ENCODE data around the gene AKT2. TPM values are rescaled to one million over a fixed set of nuclear protein-coding genes. Genes with fewer than 3 reads are reported as not detected.
A peak's percentile ranks its signal among the peaks of the same experiment; 100 is the strongest.

AKT2 gene
- total RNA-seq, 1 donor from 2014 or later: 85.1 TPM

DNA sequence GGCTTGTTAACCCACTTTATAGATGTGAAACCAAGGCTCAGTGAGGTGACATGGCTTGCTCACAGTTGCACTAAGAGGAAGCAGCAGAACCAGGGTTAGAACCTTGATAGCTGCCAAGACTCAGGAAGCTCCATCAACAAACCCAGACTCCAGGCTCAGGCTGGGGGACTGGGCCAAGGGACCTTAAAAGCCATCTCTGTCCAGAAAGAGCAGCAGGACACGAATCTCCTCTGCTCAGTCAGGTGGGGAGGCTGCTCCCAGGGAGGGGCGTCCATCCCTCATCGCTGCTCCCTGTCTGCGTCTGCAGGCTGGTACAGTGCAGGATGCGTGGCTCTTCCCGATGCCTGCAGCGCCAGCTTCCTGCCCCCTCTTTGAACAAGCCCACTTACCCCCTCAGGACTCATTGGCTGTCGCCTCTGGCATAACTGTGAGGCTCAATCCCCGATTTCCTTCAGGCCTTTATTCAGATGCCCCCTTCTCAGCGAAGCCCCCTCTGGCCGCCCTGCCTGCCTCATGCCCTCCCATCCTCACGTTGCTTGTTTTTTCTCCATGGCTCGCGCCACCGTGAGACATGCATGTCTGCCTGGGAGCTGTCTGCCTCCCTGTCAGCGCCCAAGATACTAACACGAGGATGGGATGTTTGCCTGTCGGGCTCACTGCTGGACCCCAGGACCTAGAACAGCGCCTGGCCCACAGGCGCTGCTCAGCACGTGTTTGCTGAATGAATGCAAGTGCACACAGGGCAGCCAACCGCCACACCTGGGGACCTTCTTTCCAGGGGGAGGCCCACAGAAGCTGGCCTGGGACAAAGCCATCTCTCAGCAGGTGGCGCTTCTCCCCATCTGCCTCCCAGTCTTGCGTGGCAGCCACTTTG, 21.5 kb downstream of the AKT2 start:
- no peak overlapping the region for H3K27ac ChIP-seq
- Mint-ChIP-seq H3K36me3 (peaks cover 15% of the 10 kb centered on the region), H3K27ac (peak overlapping the region; percentile 63), H3K4me1 (peaks cover 6% of the 10 kb centered on the region), H3K4me3 (no peak overlapping the region), H3K9me3 (no peaks in the 10 kb centered on the region), H3K27me3 (ENCODE audit: insufficient read depth, low read depth) (peaks cover 7% of the 10 kb centered on the region)
- H3K4me3 ChIP-seq: no peak overlapping the region
- no peak for DNase-seq (ENCODE audit: low spot score)
- no peaks in the 10 kb centered on the region for H3K36me3 ChIP-seq
- TF ChIP-seq EZH2phosphoT487 (IDR thresholded peaks at IDR 0.05): no peak
- TF ChIP-seq, protein P1, sequence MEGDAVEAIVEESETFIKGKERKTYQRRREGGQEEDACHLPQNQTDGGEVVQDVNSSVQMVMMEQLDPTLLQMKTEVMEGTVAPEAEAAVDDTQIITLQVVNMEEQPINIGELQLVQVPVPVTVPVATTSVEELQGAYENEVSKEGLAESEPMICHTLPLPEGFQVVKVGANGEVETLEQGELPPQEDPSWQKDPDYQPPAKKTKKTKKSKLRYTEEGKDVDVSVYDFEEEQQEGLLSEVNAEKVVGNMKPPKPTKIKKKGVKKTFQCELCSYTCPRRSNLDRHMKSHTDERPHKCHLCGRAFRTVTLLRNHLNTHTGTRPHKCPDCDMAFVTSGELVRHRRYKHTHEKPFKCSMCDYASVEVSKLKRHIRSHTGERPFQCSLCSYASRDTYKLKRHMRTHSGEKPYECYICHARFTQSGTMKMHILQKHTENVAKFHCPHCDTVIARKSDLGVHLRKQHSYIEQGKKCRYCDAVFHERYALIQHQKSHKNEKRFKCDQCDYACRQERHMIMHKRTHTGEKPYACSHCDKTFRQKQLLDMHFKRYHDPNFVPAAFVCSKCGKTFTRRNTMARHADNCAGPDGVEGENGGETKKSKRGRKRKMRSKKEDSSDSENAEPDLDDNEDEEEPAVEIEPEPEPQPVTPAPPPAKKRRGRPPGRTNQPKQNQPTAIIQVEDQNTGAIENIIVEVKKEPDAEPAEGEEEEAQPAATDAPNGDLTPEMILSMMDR (IDR thresholded peaks at IDR 0.05): no peak
- TF ChIP-seq EZH2 (IDR thresholded peaks at IDR 0.05): no peak
- H3K27me3 ChIP-seq: no peaks in the 10 kb centered on the region
- no peaks in the 10 kb centered on the region for H3K4me1 ChIP-seq
- H3K9ac ChIP-seq: no peak overlapping the region
- peaks cover 20% of the 10 kb centered on the region for H4K20me1 ChIP-seq (ENCODE audit: low read depth)
- H3K4me2 ChIP-seq: no peak overlapping the region
- H2AFZ ChIP-seq (replicated peaks): no peak overlapping the region
- H3K9me3 ChIP-seq (ENCODE audit: low read depth): no peaks in the 10 kb centered on the region
- no peaks in the 10 kb centered on the region for H3F3A ChIP-seq (ENCODE audit: low read depth)
- peaks cover 41% of the 10 kb centered on the region for H3K79me2 ChIP-seq (ENCODE audit: low read depth)

- peaks cover 6% of the 10 kb centered on the region for H3K4me1 Mint-ChIP-seq
- H3K4me2 ChIP-seq: no peak overlapping the region
- no peak for DNase-seq (ENCODE audit: low spot score)
- H2AFZ ChIP-seq (replicated peaks): no peak overlapping the region
- no peaks in the 10 kb centered on the region for H3F3A ChIP-seq (ENCODE audit: low read depth)
- no peaks in the 10 kb centered on the region for H3K9me3 ChIP-seq (ENCODE audit: low read depth)
- peaks cover 7% of the 10 kb centered on the region for H3K27me3 Mint-ChIP-seq (ENCODE audit: insufficient read depth, low read depth)
- H3K4me1 ChIP-seq: no peaks in the 10 kb centered on the region
- no peak for TF ChIP-seq EZH2 (IDR thresholded peaks at IDR 0.05)
- TF ChIP-seq, protein P1 (IDR thresholded peaks at IDR 0.05): no peak
- no peak for TF ChIP-seq EZH2phosphoT487 (IDR thresholded peaks at IDR 0.05)
- no peak overlapping the region for H3K4me3 Mint-ChIP-seq
- H3K9me3 Mint-ChIP-seq: no peaks in the 10 kb centered on the region
- peaks cover 16% of the 10 kb centered on the region for H4K20me1 ChIP-seq (ENCODE audit: low read depth)
- H3K4me3 ChIP-seq: no peak overlapping the region
- H3K79me2 ChIP-seq (ENCODE audit: low read depth): peaks cover 43% of the 10 kb centered on the region
- no peak overlapping the region for H3K27ac Mint-ChIP-seq
- no peaks in the 10 kb centered on the region for H3K27me3 ChIP-seq
- no peak overlapping the region for H3K9ac ChIP-seq
- no peaks in the 10 kb centered on the region for H3K36me3 ChIP-seq
- H3K36me3 Mint-ChIP-seq: peaks cover 18% of the 10 kb centered on the region
- H3K27ac ChIP-seq: no peak overlapping the region
Measured at GRCh38 chr19:40262422-40262821, 22.7 kb downstream of the AKT2 start.

- Mint-ChIP-seq H3K4me3 (no peak overlapping the region), H3K9me3 (no peaks in the 10 kb centered on the region), H3K4me1 (peaks cover 6% of the 10 kb centered on the region), H3K27ac (no peak overlapping the region), H3K36me3 (peaks cover 18% of the 10 kb centered on the region), H3K27me3 (ENCODE audit: insufficient read depth, low read depth) (peaks cover 5% of the 10 kb centered on the region)
- Histone ChIP-seq H3K9me3 (ENCODE audit: low read depth) (no peaks in the 10 kb centered on the region), H2AFZ (replicated peaks) (no peak overlapping the region), H3F3A (ENCODE audit: low read depth) (no peaks in the 10 kb centered on the region), H3K79me2 (ENCODE audit: low read depth) (peaks cover 37% of the 10 kb centered on the region), H3K27ac (no peak overlapping the region), H3K4me3 (no peak overlapping the region), H4K20me1 (ENCODE audit: low read depth) (peaks cover 16% of the 10 kb centered on the region), H3K9ac (no peak overlapping the region), H3K36me3 (no peaks in the 10 kb centered on the region), H3K4me1 (no peaks in the 10 kb centered on the region), H3K27me3 (no peaks in the 10 kb centered on the region), H3K4me2 (no peak overlapping the region)
- no peak for TF ChIP-seq EZH2phosphoT487 (IDR thresholded peaks at IDR 0.05)
- TF ChIP-seq EZH2 (IDR thresholded peaks at IDR 0.05): no peak
- TF ChIP-seq, protein P1 (IDR thresholded peaks at IDR 0.05): no peak
- no peak for DNase-seq (ENCODE audit: low spot score)
Measured at GRCh38 chr19:40261631-40262030, 23.5 kb downstream of the AKT2 start.
